Chondrocyte (in vitro differentiated cells): ENCODE measurements around the gene TWIST2. TPM values are rescaled to one million over a fixed set of nuclear protein-coding genes. Genes with fewer than 3 reads are reported as not detected.

Source experiments
- DNase-seq: peaks from one replicate; pipeline ENCODE4 v3.0.0; 2021; ENCODE audit warnings: mixed read lengths, low spot score
- H3K27ac Mint-ChIP-seq: one replicate; pipeline ENCODE4 v1.8.0; 2021; ENCODE audit warnings: mild to moderate bottlenecking, moderate library complexity, mixed read lengths; ENCODE audit not compliant: unreplicated experiment
- H3K27me3 Mint-ChIP-seq: 2 replicates; pipeline ENCODE4 v1.8.0; 2021; ENCODE audit warnings: low read depth, mixed read lengths
- H3K36me3 Mint-ChIP-seq: 2 replicates; pipeline ENCODE4 v1.8.0; 2021; ENCODE audit warnings: low read depth, mixed read lengths
- H3K4me1 Mint-ChIP-seq: 2 replicates; pipeline ENCODE4 v1.8.0; 2021; ENCODE audit warnings: low read depth, mild to moderate bottlenecking, mixed read lengths
- H3K4me3 Mint-ChIP-seq: one replicate; pipeline ENCODE4 v1.8.0; 2021; ENCODE audit warnings: mild to moderate bottlenecking, moderate library complexity, mixed read lengths; ENCODE audit not compliant: unreplicated experiment
- H3K9me3 Mint-ChIP-seq: 2 replicates; pipeline ENCODE4 v1.8.0; 2021; ENCODE audit warnings: low read depth, mixed read lengths
- CTCF ChIP-seq: fragments of 200-600 bp; sonication (generic); IDR thresholded peaks from 2 replicates; pipeline ENCODE4 v1.5.0; 2021; ENCODE audit warnings: antibody characterized with exemption, mild to moderate bottlenecking, moderate library complexity
- total RNA-seq: library from RNA; stranded (reverse); gene quantifications from 3 replicates; pipeline ENCODE4 v1.2.1, GENCODE V29; 2021

The TWIST2 gene
- total RNA-seq, 1 donor from 2014 or later, result 2.4 TPM

- no peaks in the 10 kb centered on the region for H3K9me3 Mint-ChIP-seq
- no peak overlapping the region for H3K4me3 Mint-ChIP-seq
- no peak overlapping the region for H3K27ac Mint-ChIP-seq
- no peaks in the 10 kb centered on the region for H3K27me3 Mint-ChIP-seq
- DNase-seq, result peak; percentile 75
- TF ChIP-seq CTCF, result no peak
- peaks cover 10% of the 10 kb centered on the region for H3K4me1 Mint-ChIP-seq
- H3K36me3 Mint-ChIP-seq, result no peaks in the 10 kb centered on the region
Observed at GRCh38 chr2:238906254-238906935, 58.5 kb downstream of the TWIST2 start.

- DNase-seq, result peak; percentile 88
- Mint-ChIP-seq H3K9me3 (no peaks in the 10 kb centered on the region), H3K4me3 (no peak overlapping the region), H3K27ac (no peak overlapping the region), H3K27me3 (no peaks in the 10 kb centered on the region), H3K36me3 (peaks cover 1% of the 10 kb centered on the region), H3K4me1 (peaks cover 8% of the 10 kb centered on the region)
- no peak for TF ChIP-seq CTCF
Observed at GRCh38 chr2:238906936-238907716, 59.2 kb downstream of the TWIST2 start.

GRCh38 chr2:238907717-238908173, 59.9 kb downstream of the TWIST2 start:
- Mint-ChIP-seq H3K4me1 (peaks cover 8% of the 10 kb centered on the region), H3K4me3 (no peak overlapping the region), H3K27ac (no peak overlapping the region), H3K9me3 (no peaks in the 10 kb centered on the region), H3K36me3 (peaks cover 1% of the 10 kb centered on the region), H3K27me3 (no peaks in the 10 kb centered on the region)
- no peak for DNase-seq
- TF ChIP-seq CTCF, result no peak

GRCh38 chr2:238908960-238909951, 61.4 kb downstream of the TWIST2 start:
- peak; percentile 86 for DNase-seq
- peaks cover 1% of the 10 kb centered on the region for H3K36me3 Mint-ChIP-seq
- no peak overlapping the region for H3K27ac Mint-ChIP-seq
- no peak overlapping the region for H3K4me3 Mint-ChIP-seq
- no peaks in the 10 kb centered on the region for H3K9me3 Mint-ChIP-seq
- peaks cover 8% of the 10 kb centered on the region for H3K4me1 Mint-ChIP-seq
- TF ChIP-seq CTCF, result no peak
- no peaks in the 10 kb centered on the region for H3K27me3 Mint-ChIP-seq
